GM12873 (cell line): Measurements from ENCODE around the gene ZNF628.

Experiments used
- CTCF ChIP-seq: IDR thresholded peaks from 2 replicates; pipeline ENCODE4 v1.5.1; 2012; ENCODE audit warnings: low read depth, mild to moderate bottlenecking, moderate library complexity, low read length, control low read depth; ENCODE audit not compliant: insufficient read depth; ENCODE audit errors: missing control alignments

ZNF628 gene

GRCh38 chr19:55483706-55484592 is 7.5 kb downstream of the ZNF628 start:
- TF ChIP-seq CTCF, result no peak

- TF ChIP-seq CTCF, result no peak
These were observed 8.4 kb downstream of the ZNF628 start, which contains the start of gene NAT14 for GRCh38 chr19:55484593-55485438. NAT14 (plus strand) TSS chr19:55485188; CDS start chr19:55485709, 521 bp downstream.

- no peak for TF ChIP-seq CTCF
These were observed 9.1 kb downstream of the ZNF628 start for GRCh38 chr19:55485439-55486011.

- no peak for TF ChIP-seq CTCF
These were observed 9.9 kb downstream of the ZNF628 start for GRCh38 chr19:55486043-55486970.

- no peak for TF ChIP-seq CTCF
These were observed 10.8 kb downstream of the ZNF628 start for GRCh38 chr19:55486971-55487923.
